Erythroblast (primary cell): Measurements from ENCODE around the gene NDST1.

Experiments used
- GATA1 ChIP-seq: IDR thresholded peaks from 2 replicates; pipeline ENCODE4 v1.6.1; 2011; ENCODE audit warnings: low read depth, mild to moderate bottlenecking, control low read depth, low read length, moderate library complexity
- POLR2A ChIP-seq: IDR thresholded peaks from 2 replicates; pipeline ENCODE4 v1.6.1; 2011; ENCODE audit warnings: mild to moderate bottlenecking, low read length

DNA sequence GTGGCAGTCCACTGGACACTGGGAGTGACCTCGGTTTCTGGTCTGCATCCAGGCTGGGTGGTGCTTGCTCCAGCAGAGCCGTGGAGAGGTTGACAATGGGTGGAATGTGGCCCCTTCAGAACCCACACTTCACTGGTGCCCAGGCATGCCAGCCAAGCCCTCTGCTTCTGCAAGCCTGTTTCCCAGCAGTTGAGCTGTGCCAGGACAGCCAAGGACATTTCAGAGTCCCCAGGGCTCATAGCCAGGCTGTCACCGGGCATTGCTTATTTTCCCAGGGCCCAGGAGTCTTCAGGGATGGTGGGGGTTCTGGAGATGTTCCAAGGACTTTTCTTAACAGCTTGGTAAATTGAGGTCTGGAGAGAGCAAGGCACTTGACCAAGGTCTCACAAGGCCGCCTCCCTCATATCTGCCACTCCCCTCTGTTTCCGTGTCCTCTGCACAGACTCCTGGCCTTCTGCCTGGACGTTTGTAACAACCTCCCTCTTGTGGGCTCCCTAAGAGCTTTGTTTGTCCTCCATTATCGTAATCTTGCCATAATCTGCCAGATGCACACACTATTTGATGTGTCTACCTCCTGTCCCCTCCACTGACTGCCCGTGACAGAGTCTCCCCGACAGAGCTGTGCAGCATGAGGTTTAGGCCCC, 3.8 kb upstream of the NDST1 start:
- TF ChIP-seq POLR2A (no peak), GATA1 (no peak)
